ENCODE results near the gene ADCY10. TPM values are rescaled to one million over a fixed set of nuclear protein-coding genes. Genes with fewer than 3 reads are reported as not detected.

The ADCY10 gene, protein sequence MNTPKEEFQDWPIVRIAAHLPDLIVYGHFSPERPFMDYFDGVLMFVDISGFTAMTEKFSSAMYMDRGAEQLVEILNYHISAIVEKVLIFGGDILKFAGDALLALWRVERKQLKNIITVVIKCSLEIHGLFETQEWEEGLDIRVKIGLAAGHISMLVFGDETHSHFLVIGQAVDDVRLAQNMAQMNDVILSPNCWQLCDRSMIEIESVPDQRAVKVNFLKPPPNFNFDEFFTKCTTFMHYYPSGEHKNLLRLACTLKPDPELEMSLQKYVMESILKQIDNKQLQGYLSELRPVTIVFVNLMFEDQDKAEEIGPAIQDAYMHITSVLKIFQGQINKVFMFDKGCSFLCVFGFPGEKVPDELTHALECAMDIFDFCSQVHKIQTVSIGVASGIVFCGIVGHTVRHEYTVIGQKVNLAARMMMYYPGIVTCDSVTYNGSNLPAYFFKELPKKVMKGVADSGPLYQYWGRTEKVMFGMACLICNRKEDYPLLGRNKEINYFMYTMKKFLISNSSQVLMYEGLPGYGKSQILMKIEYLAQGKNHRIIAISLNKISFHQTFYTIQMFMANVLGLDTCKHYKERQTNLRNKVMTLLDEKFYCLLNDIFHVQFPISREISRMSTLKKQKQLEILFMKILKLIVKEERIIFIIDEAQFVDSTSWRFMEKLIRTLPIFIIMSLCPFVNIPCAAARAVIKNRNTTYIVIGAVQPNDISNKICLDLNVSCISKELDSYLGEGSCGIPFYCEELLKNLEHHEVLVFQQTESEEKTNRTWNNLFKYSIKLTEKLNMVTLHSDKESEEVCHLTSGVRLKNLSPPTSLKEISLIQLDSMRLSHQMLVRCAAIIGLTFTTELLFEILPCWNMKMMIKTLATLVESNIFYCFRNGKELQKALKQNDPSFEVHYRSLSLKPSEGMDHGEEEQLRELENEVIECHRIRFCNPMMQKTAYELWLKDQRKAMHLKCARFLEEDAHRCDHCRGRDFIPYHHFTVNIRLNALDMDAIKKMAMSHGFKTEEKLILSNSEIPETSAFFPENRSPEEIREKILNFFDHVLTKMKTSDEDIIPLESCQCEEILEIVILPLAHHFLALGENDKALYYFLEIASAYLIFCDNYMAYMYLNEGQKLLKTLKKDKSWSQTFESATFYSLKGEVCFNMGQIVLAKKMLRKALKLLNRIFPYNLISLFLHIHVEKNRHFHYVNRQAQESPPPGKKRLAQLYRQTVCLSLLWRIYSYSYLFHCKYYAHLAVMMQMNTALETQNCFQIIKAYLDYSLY (N-terminal part only)
- under 1 TPM in 2 of 3 donors, not detected in 1; 0.42 to 1.00 TPM for total RNA-seq
- total RNA-seq (2013): 0.09 TPM

DNA sequence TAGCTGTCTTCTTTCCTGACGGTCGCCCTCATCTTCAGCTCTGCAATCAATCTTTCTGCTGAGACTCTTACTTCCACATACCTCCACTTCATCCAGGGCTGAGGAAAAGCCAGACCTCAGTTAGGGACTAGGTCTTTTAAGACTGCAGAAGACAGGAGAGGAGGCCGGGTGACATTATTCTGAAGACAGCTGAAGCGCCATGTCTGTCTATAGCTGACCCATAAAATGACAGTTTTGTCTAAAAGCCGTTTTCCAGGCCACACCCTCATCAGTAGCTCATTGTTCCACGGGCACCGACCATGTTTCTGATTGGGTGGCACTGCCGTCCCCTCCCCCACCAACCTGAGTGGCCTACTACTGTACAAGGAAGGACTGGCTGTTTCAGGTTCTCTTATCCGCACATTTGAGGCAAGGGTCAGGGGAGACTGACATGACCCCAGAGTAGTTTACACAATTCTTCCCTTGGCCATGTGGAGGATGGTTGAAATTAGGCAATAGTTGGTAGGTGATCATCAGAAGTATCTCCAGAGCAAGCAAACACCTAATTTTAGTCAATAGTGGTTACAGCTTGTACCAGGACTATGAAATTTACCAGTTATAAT is at the start of gene ADCY10:
Gene ADCY10, minus strand, starts transcription at position 240 of the 602 bp plus-strand sequence. CDS start 8,994 bp downstream, outside the sequence.
- H3K4me3 ChIP-seq (ENCODE audit: low read length): no peak within 1 kb of the TSS
- H3K27ac ChIP-seq (ENCODE audit: low read length): no peak within 1 kb of the TSS
- H3K36me3 Mint-ChIP-seq: peaks cover 7% of the 10 kb centered on the region
- peaks cover 9% of the 10 kb centered on the region for H3K9me3 ChIP-seq (ENCODE audit: control insufficient read depth, insufficient read depth, low read length)
- H3K9me3 Mint-ChIP-seq: peaks cover 0 to 5% of the 10 kb centered on the region in 2 donors
- TF ChIP-seq, protein P1, sequence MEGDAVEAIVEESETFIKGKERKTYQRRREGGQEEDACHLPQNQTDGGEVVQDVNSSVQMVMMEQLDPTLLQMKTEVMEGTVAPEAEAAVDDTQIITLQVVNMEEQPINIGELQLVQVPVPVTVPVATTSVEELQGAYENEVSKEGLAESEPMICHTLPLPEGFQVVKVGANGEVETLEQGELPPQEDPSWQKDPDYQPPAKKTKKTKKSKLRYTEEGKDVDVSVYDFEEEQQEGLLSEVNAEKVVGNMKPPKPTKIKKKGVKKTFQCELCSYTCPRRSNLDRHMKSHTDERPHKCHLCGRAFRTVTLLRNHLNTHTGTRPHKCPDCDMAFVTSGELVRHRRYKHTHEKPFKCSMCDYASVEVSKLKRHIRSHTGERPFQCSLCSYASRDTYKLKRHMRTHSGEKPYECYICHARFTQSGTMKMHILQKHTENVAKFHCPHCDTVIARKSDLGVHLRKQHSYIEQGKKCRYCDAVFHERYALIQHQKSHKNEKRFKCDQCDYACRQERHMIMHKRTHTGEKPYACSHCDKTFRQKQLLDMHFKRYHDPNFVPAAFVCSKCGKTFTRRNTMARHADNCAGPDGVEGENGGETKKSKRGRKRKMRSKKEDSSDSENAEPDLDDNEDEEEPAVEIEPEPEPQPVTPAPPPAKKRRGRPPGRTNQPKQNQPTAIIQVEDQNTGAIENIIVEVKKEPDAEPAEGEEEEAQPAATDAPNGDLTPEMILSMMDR (IDR thresholded peaks at IDR 0.05): no peak
- no peak within 1 kb of the TSS for H3K27ac Mint-ChIP-seq
- 91% methylated on average over 9 of the region's 9 CpGs for WGBS (ENCODE audit: insufficient coverage)
- H3K27me3 ChIP-seq (ENCODE audit: control insufficient read depth, insufficient read depth, low read length): no peaks in the 10 kb centered on the region
- peaks cover 0 to 4% of the 10 kb centered on the region in 2 donors for H3K4me1 Mint-ChIP-seq
- no peak within 1 kb of the TSS for H3K4me3 Mint-ChIP-seq
- no peak for DNase-seq
- no peaks in the 10 kb centered on the region for H3K4me1 ChIP-seq (ENCODE audit: control insufficient read depth, insufficient read depth, low read length)
- no peak for ATAC-seq
- intact Hi-C loops (cut with micrococcal nuclease): no loop called here
- H3K27me3 Mint-ChIP-seq (ENCODE audit: low read depth in 2 of 2): peaks cover 0 to 6% of the 10 kb centered on the region in 2 donors
- H3K36me3 ChIP-seq (ENCODE audit: control insufficient read depth, insufficient read depth, low read length): peaks cover 15% of the 10 kb centered on the region

DNA sequence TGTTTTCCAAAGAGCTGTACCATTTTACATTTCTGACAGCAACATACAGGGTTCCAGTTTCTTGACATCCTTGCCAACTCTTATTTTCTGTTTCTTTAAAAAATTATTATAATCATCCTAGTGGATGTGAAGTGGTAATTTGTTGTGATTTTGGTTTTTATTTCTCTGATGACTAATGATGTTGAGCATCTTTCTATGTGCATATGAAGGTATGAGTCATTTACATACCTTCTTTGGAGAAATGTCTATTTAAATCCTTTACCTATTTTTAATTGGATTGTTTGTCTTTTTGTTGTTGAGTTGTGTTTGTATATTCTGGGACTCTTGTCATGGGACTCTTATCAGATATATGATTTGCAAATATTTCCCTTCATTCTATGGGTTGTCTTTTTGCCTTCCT is 43.8 kb upstream of the ADCY10 start:
- Mint-ChIP-seq H3K4me3 (no peak overlapping the region), H3K36me3 (peaks cover 8% of the 10 kb centered on the region), H3K9me3 (no peaks in the 10 kb centered on the region), H3K27me3 (ENCODE audit: low read depth in 2 of 2) (no peaks in the 10 kb centered on the region), H3K4me1 (peaks cover 11 to 16% of the 10 kb centered on the region in 2 donors), H3K27ac (no peak overlapping the region)
- ATAC-seq (no peak), DNase-seq (no peak)
- Histone ChIP-seq H3K27ac (ENCODE audit: low read length) (no peak overlapping the region), H3K4me3 (ENCODE audit: low read length) (no peak overlapping the region), H3K27me3 (ENCODE audit: control insufficient read depth, insufficient read depth, low read length) (no peaks in the 10 kb centered on the region), H3K4me1 (ENCODE audit: control insufficient read depth, insufficient read depth, low read length) (no peaks in the 10 kb centered on the region), H3K9me3 (ENCODE audit: control insufficient read depth, insufficient read depth, low read length) (no peaks in the 10 kb centered on the region), H3K36me3 (ENCODE audit: control insufficient read depth, insufficient read depth, low read length) (peaks cover 14% of the 10 kb centered on the region)
- intact Hi-C loops (cut with micrococcal nuclease): no loop called here
- TF ChIP-seq, protein P1 (IDR thresholded peaks at IDR 0.05): no peak

DNA sequence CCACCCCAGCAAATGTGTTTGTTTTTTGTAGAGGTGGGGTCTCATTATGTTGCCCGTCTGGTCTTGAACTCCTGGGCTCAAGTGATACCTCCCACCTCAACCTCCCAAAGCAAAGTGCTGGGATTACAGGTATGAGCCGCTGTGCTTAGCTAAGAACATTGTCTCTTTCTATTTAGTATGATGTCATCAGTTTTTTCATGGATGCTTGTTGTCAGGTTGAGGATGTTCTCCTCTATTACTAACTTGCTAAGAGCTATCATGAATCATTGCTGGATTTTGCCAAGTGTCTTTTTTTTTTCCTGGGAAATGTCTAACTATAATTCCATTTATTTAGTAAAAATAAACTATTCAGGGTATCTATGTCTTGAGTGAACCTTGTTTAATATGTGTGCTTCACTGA is 42.0 kb upstream of the ADCY10 start:
- H3K27me3 ChIP-seq (ENCODE audit: control insufficient read depth, insufficient read depth, low read length): no peaks in the 10 kb centered on the region
- H3K9me3 ChIP-seq (ENCODE audit: control insufficient read depth, insufficient read depth, low read length): no peaks in the 10 kb centered on the region
- H3K4me3 Mint-ChIP-seq: no peak overlapping the region
- TF ChIP-seq, protein P1 (IDR thresholded peaks at IDR 0.05): no peak
- H3K27ac Mint-ChIP-seq: no peak overlapping the region
- peaks cover 8 to 11% of the 10 kb centered on the region in 2 donors for H3K4me1 Mint-ChIP-seq
- ATAC-seq (no peak), DNase-seq (no peak)
- H3K4me1 ChIP-seq (ENCODE audit: control insufficient read depth, insufficient read depth, low read length): no peaks in the 10 kb centered on the region
- H3K4me3 ChIP-seq (ENCODE audit: low read length): no peak overlapping the region
- no peaks in the 10 kb centered on the region for H3K27me3 Mint-ChIP-seq (ENCODE audit: low read depth in 2 of 2)
- no peak overlapping the region for H3K27ac ChIP-seq (ENCODE audit: low read length)
- H3K36me3 ChIP-seq (ENCODE audit: control insufficient read depth, insufficient read depth, low read length): peaks cover 18% of the 10 kb centered on the region
- WGBS (ENCODE audit: insufficient coverage): no CpG with 5 or more reads among the region's 2 CpGs
- no peaks in the 10 kb centered on the region for H3K9me3 Mint-ChIP-seq
- peaks cover 11% of the 10 kb centered on the region for H3K36me3 Mint-ChIP-seq
- intact Hi-C loops (cut with micrococcal nuclease): no loop called here

Data from natural killer cell (primary cell).